Measurements from ENCODE around the gene ACAA1. TPM values are rescaled to one million over a fixed set of nuclear protein-coding genes. Genes with fewer than 3 reads are reported as not detected.

The ACAA1 gene
- total RNA-seq, 1 experiment from 2014 or later = 58.9 TPM

GRCh38 chr3:38149708-38150107 is 12.8 kb upstream of the ACAA1 start:
- Histone ChIP-seq H4K20me1 (ENCODE audit: insufficient read depth) (no peaks in the 10 kb centered on the region), H3K36me3 (ENCODE audit: low read depth) (no peaks in the 10 kb centered on the region), H3K27ac (no peak overlapping the region), H3K27me3 (ENCODE audit: insufficient read depth, low read depth) (no peaks in the 10 kb centered on the region), H3K9me2 (ENCODE audit: insufficient read depth) (no peaks in the 10 kb centered on the region), H3K79me2 (ENCODE audit: low read depth) (no peaks in the 10 kb centered on the region), H3F3A (ENCODE audit: insufficient read depth, low read depth) (peaks cover 33% of the 10 kb centered on the region), H3K4me1 (replicated peaks; ENCODE audit: insufficient read depth) (peaks cover 38% of the 10 kb centered on the region), H3K9me3 (ENCODE audit: insufficient read depth, low read depth) (peaks cover 12% of the 10 kb centered on the region; the same call in 1 of the 2 replicates), H3K4me3 (no peak overlapping the region), H3K4me2 (no peak overlapping the region), H2AFZ (no peak overlapping the region)
- ChIA-PET POLR2A (ENCODE audit: unreplicated experiment) (no interaction called here), CTCF (no interaction called here)
- TF ChIP-seq CTCF (conservative IDR thresholded peaks at IDR 0.05) = no peak
- no peak for TF ChIP-seq EZH2 (IDR thresholded peaks at IDR 0.05; ENCODE audit: low read depth)
- DNase-seq = no peak
- no TSS peak for BruUV-seq (replicated peaks)
- intact Hi-C loops (cut with micrococcal nuclease; ENCODE audit: unreplicated experiment) = loop anchor here (5.0 kb wide), 1 partner anchor 202 kb away; no protein-coding TSS in a partner anchor

GRCh38 chr3:38148311-38148882 is 11.5 kb upstream of the ACAA1 start:
- no peak overlapping the region for H2AFZ ChIP-seq
- BruUV-seq (replicated peaks) = no TSS peak
- H3K27me3 ChIP-seq (ENCODE audit: insufficient read depth, low read depth) = no peaks in the 10 kb centered on the region
- no peak overlapping the region for H3K4me2 ChIP-seq
- peaks cover 22% of the 10 kb centered on the region; the same call in 1 of the 2 replicates for H3F3A ChIP-seq (ENCODE audit: insufficient read depth, low read depth)
- no peak overlapping the region for H3K27ac ChIP-seq
- ChIA-PET CTCF (no interaction called here), POLR2A (ENCODE audit: unreplicated experiment) (interaction anchor here (0.6 kb wide), 1 partner anchor 9 kb away, joined by 5 read pairs; no protein-coding TSS in a partner anchor)
- no peaks in the 10 kb centered on the region for H3K36me3 ChIP-seq (ENCODE audit: low read depth)
- no peak for DNase-seq
- TF ChIP-seq EZH2 (IDR thresholded peaks at IDR 0.05; ENCODE audit: low read depth) (no peak), CTCF (conservative IDR thresholded peaks at IDR 0.05) (no peak)
- H3K4me3 ChIP-seq = no peak overlapping the region
- peaks cover 12% of the 10 kb centered on the region; the same call in 1 of the 2 replicates for H3K9me3 ChIP-seq (ENCODE audit: insufficient read depth, low read depth)
- no peaks in the 10 kb centered on the region for H3K9me2 ChIP-seq (ENCODE audit: insufficient read depth)
- H4K20me1 ChIP-seq (ENCODE audit: insufficient read depth) = no peaks in the 10 kb centered on the region
- H3K4me1 ChIP-seq (replicated peaks; ENCODE audit: insufficient read depth) = peaks cover 27% of the 10 kb centered on the region
- intact Hi-C loops (cut with micrococcal nuclease; ENCODE audit: unreplicated experiment) = no loop called here
- H3K79me2 ChIP-seq (ENCODE audit: low read depth) = no peaks in the 10 kb centered on the region

- H3F3A ChIP-seq (ENCODE audit: insufficient read depth, low read depth) = peaks cover 15% of the 10 kb centered on the region; the same call in 1 of the 2 replicates
- H3K27me3 ChIP-seq (ENCODE audit: insufficient read depth, low read depth) = no peaks in the 10 kb centered on the region
- CTCF ChIA-PET = no interaction called here
- intact Hi-C loops (cut with micrococcal nuclease; ENCODE audit: unreplicated experiment) = no loop called here
- peaks cover 12% of the 10 kb centered on the region; the same call in 1 of the 2 replicates for H3K9me3 ChIP-seq (ENCODE audit: insufficient read depth, low read depth)
- no peaks in the 10 kb centered on the region for H3K9me2 ChIP-seq (ENCODE audit: insufficient read depth)
- no peak overlapping the region for H3K27ac ChIP-seq
- peaks cover 21% of the 10 kb centered on the region for H3K4me1 ChIP-seq (replicated peaks; ENCODE audit: insufficient read depth)
- POLR2A ChIA-PET (ENCODE audit: unreplicated experiment) = no interaction called here
- no peak overlapping the region for H2AFZ ChIP-seq
- H4K20me1 ChIP-seq (ENCODE audit: insufficient read depth) = no peaks in the 10 kb centered on the region
- H3K4me3 ChIP-seq = no peak overlapping the region
- H3K79me2 ChIP-seq (ENCODE audit: low read depth) = no peaks in the 10 kb centered on the region; the same call in 1 of the 2 replicates
- TF ChIP-seq CTCF (conservative IDR thresholded peaks at IDR 0.05) (no peak), EZH2 (IDR thresholded peaks at IDR 0.05; ENCODE audit: low read depth) (no peak)
- BruUV-seq (replicated peaks) = no TSS peak
- no peak overlapping the region for H3K4me2 ChIP-seq
- DNase-seq = no peak
- H3K36me3 ChIP-seq (ENCODE audit: low read depth) = no peaks in the 10 kb centered on the region
These were observed 10.5 kb upstream of the ACAA1 start for GRCh38 chr3:38147421-38147820.
